ENCODE results near the gene NEU2.

DNA sequence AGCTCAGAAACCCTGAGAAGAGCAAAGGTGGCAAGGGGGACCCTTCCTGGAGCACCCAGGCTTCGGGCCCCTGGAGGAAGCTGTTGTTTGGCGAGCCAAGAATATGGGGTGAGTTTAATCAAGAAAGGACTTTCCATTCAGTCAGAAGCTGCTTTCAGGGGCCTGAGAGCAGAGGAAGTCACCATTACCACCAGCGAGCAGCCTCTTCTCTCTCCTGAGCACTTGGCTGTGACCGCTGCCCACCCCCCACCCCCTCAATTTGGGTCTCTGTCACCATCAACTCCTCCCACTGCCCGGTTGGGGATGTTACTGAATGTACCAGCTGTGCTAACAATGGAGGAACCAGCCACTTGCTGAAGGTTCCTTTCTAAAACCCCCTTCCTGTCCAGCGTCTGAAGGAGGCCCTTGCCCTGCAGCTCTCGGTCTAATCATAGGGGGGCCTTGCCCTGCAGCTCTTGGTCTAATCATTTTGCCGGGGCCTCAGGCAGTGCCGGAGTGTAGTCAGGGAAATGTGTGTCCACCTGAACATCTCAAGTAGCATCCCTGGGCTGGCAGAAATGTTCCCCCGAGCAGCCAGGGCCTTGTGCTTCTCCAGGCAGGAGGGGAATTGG, 28.6 kb downstream of the NEU2 start:
- TF ChIP-seq, protein P1, sequence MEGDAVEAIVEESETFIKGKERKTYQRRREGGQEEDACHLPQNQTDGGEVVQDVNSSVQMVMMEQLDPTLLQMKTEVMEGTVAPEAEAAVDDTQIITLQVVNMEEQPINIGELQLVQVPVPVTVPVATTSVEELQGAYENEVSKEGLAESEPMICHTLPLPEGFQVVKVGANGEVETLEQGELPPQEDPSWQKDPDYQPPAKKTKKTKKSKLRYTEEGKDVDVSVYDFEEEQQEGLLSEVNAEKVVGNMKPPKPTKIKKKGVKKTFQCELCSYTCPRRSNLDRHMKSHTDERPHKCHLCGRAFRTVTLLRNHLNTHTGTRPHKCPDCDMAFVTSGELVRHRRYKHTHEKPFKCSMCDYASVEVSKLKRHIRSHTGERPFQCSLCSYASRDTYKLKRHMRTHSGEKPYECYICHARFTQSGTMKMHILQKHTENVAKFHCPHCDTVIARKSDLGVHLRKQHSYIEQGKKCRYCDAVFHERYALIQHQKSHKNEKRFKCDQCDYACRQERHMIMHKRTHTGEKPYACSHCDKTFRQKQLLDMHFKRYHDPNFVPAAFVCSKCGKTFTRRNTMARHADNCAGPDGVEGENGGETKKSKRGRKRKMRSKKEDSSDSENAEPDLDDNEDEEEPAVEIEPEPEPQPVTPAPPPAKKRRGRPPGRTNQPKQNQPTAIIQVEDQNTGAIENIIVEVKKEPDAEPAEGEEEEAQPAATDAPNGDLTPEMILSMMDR (IDR thresholded peaks at IDR 0.05; ENCODE audit: low read length) = no peak
- no peak for TF ChIP-seq EZH2 (optimal IDR thresholded peaks at IDR 0.05; ENCODE audit: low read depth, low read length)
- no peak for TF ChIP-seq EZH2phosphoT487 (IDR thresholded peaks at IDR 0.05; ENCODE audit: low read length)
